Stimulated activated naive B cell treated with anti-CD40 and anti-IgM and Interleukin-4, amounts not matched to agents 10 μg/mL and 1 μg/mL and 100 μg/mL, for 72 hours (primary cell): Measurements from ENCODE around the gene PRKCA.
"Not testable (repeated sequence)": the region's sequence is repeated elsewhere in the genome, so short reads cannot be mapped to it uniquely, and the experiment has no call there.

Source experiments
- ATAC-seq, 2 donors: fragments of 150-1000 bp; cut with Tn5 transposase; replicated peaks; 2 replicates each; pipeline ENCODE4 v1.10.0; 2021; ENCODE audit warnings: moderate library complexity in 1 of 2
- DNase-seq: peaks from one replicate; pipeline ENCODE4 v3.0.0; 2021
- H3K27ac Mint-ChIP-seq: one replicate; pipeline ENCODE4 v1.8.0; 2022; ENCODE audit warnings: mild to moderate bottlenecking, mixed read lengths
- H3K27me3 Mint-ChIP-seq, 2 donors: one replicate each; pipeline ENCODE4 v1.8.0; 2022; ENCODE audit warnings: mixed read lengths in 2 of 2
- H3K36me3 Mint-ChIP-seq, 2 donors: one replicate each; pipeline ENCODE4 v1.8.0; 2022; ENCODE audit warnings: mixed read lengths in 2 of 2, mild to moderate bottlenecking in 1 of 2
- H3K4me1 Mint-ChIP-seq, 2 donors: one replicate each; pipeline ENCODE4 v1.8.0; 2022; ENCODE audit warnings: mixed read lengths in 2 of 2, mild to moderate bottlenecking in 1 of 2
- H3K4me3 Mint-ChIP-seq, 2 donors: one replicate each; pipeline ENCODE4 v1.8.0; 2022; ENCODE audit warnings: mild to moderate bottlenecking in 2 of 2, mixed read lengths in 2 of 2, moderate library complexity in 1 of 2
- H3K9me3 Mint-ChIP-seq, 2 donors: one replicate each; pipeline ENCODE4 v1.8.0; 2022; ENCODE audit warnings: mixed read lengths in 2 of 2, mild to moderate bottlenecking in 1 of 2

The PRKCA gene

GRCh38 chr17:66324381-66325004 lies 22.1 kb downstream of the PRKCA start:
- H3K27ac Mint-ChIP-seq, H3K4me1 Mint-ChIP-seq, H3K4me3 Mint-ChIP-seq, ATAC-seq, H3K9me3 Mint-ChIP-seq, H3K36me3 Mint-ChIP-seq, DNase-seq: not testable (repeated sequence)
- H3K27me3 Mint-ChIP-seq: peaks cover 7 to 19% of the 10 kb centered on the region in 2 donors

DNA sequence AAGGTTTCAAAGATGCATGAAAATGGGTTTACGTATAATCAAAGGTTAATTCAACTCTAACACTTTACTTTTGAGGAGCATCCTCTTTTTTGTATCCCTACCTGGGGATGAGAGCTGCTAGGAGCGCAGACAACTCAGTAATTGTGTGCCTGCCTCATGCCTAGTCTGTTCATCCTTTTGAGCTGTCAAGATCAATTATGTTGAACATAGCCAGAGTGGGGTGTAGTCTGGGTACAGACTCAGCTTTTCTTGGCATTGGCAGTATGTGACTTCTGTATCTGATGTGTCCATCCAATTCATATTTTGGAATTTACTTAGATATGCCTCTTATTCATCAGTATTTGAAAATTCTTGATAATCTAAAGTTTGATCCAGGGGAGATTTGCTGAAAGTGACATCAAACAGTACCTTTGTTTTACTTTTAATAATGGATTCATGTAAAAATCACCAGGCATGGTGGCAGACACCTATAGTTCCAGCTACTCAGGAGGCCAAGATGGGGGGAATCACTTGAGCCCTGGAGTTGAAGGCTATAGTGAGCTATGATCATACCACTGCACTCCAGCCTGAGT lies 24.1 kb downstream of the PRKCA start:
- ATAC-seq: no peak
- peaks cover 8 to 18% of the 10 kb centered on the region in 2 donors for H3K27me3 Mint-ChIP-seq
- H3K4me3 Mint-ChIP-seq: no peak overlapping the region
- no peak for DNase-seq
- peaks cover 0 to 7% of the 10 kb centered on the region in 2 donors for H3K9me3 Mint-ChIP-seq
- H3K4me1 Mint-ChIP-seq: peaks cover 0 to 5% of the 10 kb centered on the region in 2 donors
- peaks cover 0 to 3% of the 10 kb centered on the region in 2 donors for H3K36me3 Mint-ChIP-seq
- H3K27ac Mint-ChIP-seq: no peak overlapping the region

DNA sequence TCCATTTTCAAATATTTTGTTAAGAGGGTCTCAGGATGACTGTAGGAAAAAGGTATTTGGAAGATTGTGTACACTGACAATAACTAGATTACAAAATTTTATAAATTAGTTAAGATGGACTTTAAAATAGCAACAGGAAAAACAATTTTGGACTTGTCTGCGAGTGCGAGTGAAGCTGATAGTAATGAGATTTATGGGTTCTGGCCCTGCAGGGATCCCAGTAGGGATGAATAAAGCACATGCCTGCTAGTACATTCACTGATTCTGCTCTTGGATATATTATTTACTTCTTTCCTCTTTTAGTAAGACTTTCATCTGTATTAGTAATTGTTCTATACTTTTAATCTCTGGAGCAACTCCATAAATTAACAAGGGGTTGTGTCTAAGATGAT lies 28.2 kb downstream of the PRKCA start:
- peaks cover 0 to 5% of the 10 kb centered on the region in 2 donors for H3K4me1 Mint-ChIP-seq
- DNase-seq (no peak), ATAC-seq (no peak)
- peaks cover 8 to 12% of the 10 kb centered on the region in 2 donors for H3K27me3 Mint-ChIP-seq
- no peaks in the 10 kb centered on the region for H3K9me3 Mint-ChIP-seq
- no peak overlapping the region for H3K27ac Mint-ChIP-seq
- no peaks in the 10 kb centered on the region for H3K36me3 Mint-ChIP-seq
- no peak overlapping the region for H3K4me3 Mint-ChIP-seq

DNA sequence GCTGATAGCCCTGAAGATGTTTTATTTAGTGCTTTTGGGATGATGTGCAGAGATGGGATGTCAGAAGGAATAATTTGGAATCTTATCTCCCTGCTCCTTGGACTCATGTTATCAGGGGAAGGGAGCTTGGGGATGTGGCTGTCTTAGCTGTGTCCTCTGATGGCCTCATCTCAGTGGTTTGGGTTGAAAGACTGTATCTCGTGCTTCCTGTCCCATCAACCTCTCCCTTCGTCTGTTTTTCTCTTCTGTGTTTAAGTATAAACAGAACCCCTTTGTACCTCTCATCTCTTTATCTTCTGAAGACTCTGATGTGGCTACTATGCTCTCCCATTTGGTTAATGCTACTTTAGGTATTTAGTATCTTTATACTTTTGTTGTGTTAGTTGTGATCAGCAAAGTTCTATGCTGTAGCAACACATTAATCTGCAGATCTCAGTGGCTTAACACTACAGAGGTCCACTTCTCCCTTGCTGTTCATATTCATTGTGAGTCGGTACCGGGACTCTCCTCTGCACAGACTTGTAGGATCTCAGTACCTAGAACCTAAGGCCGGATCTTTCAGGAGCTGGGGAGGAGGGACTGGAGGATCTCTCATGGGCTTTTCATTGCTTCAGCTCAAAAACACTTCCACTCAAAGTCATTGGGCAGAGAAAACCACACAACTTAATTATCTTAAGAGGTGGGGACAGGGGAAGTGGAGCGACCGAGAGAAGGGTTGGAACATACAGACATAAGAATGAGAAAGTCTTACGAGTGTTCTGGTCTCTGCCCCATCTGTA lies 28.8 kb downstream of the PRKCA start:
- Mint-ChIP-seq H3K9me3 (no peaks in the 10 kb centered on the region), H3K4me1 (peaks cover 0 to 5% of the 10 kb centered on the region in 2 donors), H3K27me3 (peaks cover 6 to 12% of the 10 kb centered on the region in 2 donors), H3K36me3 (no peaks in the 10 kb centered on the region), H3K27ac (no peak overlapping the region), H3K4me3 (no peak overlapping the region)
- DNase-seq (no peak), ATAC-seq (no peak)

DNA sequence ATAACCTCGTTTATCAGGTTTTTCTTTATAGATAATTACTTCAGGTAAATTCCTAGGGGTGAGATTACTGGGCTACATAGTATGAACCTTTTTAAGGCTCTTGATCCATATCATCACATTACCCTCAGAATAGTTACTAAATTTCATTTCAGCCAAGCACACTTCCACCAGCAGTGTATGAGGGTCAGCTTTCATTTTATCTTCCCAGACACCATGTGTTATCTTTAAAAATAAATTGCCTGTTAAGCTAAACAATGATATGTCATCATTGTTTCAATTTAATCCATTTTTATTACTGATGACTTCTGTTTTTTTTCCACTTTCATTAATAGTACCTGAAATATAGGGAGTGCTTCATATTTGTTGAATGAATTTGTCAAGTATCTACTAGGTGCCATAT lies 33.4 kb downstream of the PRKCA start:
- Mint-ChIP-seq H3K27ac (no peak overlapping the region), H3K27me3 (peaks cover 0 to 12% of the 10 kb centered on the region in 2 donors), H3K4me3 (no peak overlapping the region), H3K36me3 (no peaks in the 10 kb centered on the region), H3K4me1 (no peaks in the 10 kb centered on the region), H3K9me3 (no peaks in the 10 kb centered on the region)
- DNase-seq (no peak), ATAC-seq (no peak)

DNA sequence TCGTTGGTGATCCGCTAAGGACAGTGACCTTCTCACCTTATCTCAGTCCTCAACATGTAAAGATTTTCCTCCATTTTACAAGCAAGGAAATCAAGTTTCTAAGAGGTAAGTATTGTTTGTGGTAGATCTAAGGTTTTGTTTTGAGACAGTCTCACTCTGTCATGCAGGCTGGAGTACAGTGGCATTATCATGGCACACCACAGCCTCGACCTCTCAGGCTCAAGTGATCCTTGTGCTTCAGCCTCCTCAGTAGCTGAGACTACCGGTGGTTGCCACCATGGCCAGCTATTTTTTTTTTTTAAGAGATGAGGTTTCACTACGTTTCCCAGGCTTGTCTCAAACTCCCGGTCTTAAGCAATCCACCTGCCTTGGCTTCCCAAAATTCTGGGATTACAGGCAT lies 34.9 kb downstream of the PRKCA start:
- no peak for DNase-seq
- Mint-ChIP-seq H3K27ac (no peak overlapping the region), H3K4me3 (no peak overlapping the region), H3K27me3 (peaks cover 0 to 12% of the 10 kb centered on the region in 2 donors), H3K9me3 (no peaks in the 10 kb centered on the region), H3K4me1 (no peaks in the 10 kb centered on the region), H3K36me3 (no peaks in the 10 kb centered on the region)
- no peak for ATAC-seq

DNA sequence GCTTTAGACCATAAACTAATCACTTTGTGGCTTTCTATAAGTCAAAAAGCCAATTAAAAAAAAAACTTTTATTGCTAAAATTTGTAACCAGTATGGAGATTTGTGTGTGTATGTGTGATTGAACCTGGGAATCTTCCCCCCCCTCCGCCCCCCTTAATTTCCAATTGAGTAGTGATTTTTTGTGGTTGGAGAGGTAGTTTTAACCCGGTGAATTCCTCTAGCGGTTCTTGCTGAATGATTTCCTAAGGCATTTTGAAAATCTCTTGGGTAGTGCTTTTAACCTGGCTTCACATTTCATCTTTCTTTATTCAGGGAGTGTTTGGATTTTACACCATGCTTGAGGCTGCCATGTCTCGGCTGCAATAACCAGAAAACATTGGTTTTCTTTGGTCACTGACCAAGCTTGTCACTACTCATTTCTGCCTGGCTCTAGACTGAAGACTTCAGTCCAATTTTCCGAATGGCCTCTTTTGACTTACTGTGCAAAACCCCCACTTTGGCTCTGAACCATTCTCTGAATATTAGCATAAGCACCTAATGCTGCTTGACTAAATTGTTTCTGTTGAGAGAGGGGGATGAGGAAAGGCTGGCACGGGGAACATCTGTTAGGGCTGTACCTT lies 35.6 kb downstream of the PRKCA start:
- Mint-ChIP-seq H3K4me3 (no peak overlapping the region), H3K27ac (no peak overlapping the region), H3K4me1 (no peaks in the 10 kb centered on the region), H3K27me3 (peaks cover 0 to 12% of the 10 kb centered on the region in 2 donors), H3K36me3 (no peaks in the 10 kb centered on the region), H3K9me3 (no peaks in the 10 kb centered on the region)
- ATAC-seq (no peak), DNase-seq (no peak)

DNA sequence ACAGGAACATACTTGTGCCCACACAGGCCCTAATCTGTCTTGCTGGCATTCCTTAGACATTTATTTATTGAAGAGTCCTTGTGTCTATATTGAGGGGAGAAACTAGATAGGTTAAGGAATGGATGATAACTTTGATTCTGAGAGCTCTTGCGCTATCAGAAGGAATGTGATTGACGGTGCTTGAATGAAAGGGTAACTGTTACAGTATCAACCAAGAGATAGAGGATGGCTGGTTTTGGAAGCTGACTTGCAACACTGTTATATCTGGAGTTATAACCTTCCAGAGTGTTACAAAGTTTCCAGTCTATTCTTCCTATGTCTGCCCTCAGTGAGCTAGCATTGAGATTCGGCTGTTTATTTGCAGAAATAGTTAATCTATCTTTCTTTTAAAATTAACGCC lies 36.5 kb downstream of the PRKCA start:
- no peaks in the 10 kb centered on the region for H3K4me1 Mint-ChIP-seq
- ATAC-seq: no peak
- no peak overlapping the region for H3K27ac Mint-ChIP-seq
- no peaks in the 10 kb centered on the region for H3K9me3 Mint-ChIP-seq
- H3K27me3 Mint-ChIP-seq: peaks cover 5 to 19% of the 10 kb centered on the region in 2 donors
- H3K36me3 Mint-ChIP-seq: no peaks in the 10 kb centered on the region
- DNase-seq: no peak
- no peak overlapping the region for H3K4me3 Mint-ChIP-seq

- DNase-seq (no peak), ATAC-seq (no peak)
- no peak overlapping the region for H3K27ac Mint-ChIP-seq
- no peaks in the 10 kb centered on the region for H3K9me3 Mint-ChIP-seq
- H3K27me3 Mint-ChIP-seq: peaks cover 5 to 19% of the 10 kb centered on the region in 2 donors
- H3K36me3 Mint-ChIP-seq: no peaks in the 10 kb centered on the region
- H3K4me3 Mint-ChIP-seq: no peak overlapping the region
- no peaks in the 10 kb centered on the region for H3K4me1 Mint-ChIP-seq
These were observed 37.1 kb downstream of the PRKCA start for GRCh38 chr17:66339561-66339960.

GRCh38 chr17:66340720-66341119 lies 38.3 kb downstream of the PRKCA start:
- H3K4me3 Mint-ChIP-seq: no peak overlapping the region

DNA sequence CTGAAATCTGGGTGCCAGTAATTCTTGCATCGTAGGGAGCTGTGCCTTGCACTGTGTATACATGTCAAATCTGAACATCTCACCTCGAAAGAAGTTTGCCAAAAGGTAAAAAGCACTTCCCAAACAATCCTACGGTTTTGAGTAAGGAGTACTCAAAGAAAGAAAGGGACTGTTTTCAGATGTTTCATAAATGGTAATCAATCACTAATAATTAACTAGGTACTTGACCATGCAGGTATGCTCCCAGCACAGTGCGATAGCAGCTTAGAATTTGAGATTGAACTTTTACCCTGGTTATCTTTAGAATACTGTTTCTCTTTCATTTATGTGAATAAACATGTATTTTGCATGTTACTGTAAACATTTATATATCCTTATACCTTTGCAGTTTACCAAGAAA lies 39.0 kb downstream of the PRKCA start:
- Mint-ChIP-seq H3K36me3 (no peaks in the 10 kb centered on the region), H3K9me3 (no peaks in the 10 kb centered on the region), H3K4me1 (no peaks in the 10 kb centered on the region), H3K27ac (no peak overlapping the region), H3K27me3 (peaks cover 5 to 13% of the 10 kb centered on the region in 2 donors), H3K4me3 (no peak overlapping the region)
- ATAC-seq (no peak), DNase-seq (no peak)

More at GRCh38 chr17:66340720-66341119, 38.3 kb downstream of the PRKCA start:
- H3K4me1 Mint-ChIP-seq: no peaks in the 10 kb centered on the region
- DNase-seq (no peak), ATAC-seq (no peak)
- no peaks in the 10 kb centered on the region for H3K36me3 Mint-ChIP-seq
- peaks cover 5 to 13% of the 10 kb centered on the region in 2 donors for H3K27me3 Mint-ChIP-seq
- no peaks in the 10 kb centered on the region for H3K9me3 Mint-ChIP-seq
- H3K27ac Mint-ChIP-seq: no peak overlapping the region

DNA sequence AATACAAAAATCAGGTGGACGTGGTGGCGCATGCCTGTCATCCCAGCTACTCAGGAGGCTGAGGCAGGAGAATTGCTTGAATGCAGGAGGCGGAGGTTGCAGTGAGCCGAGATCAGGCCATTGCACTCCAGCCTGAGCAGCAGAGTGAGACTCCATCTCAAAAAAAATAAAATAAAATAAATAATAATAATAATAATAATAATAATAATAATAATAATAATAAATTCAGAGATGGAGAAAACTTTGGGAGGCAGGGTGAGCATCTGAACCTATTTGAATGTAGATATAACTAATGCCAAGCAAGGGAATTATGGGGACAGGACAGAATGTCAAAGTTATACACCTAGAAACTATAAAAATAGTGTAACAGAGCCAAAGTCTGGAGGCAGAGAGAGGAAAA lies 39.9 kb downstream of the PRKCA start:
- DNase-seq, H3K36me3 Mint-ChIP-seq, H3K9me3 Mint-ChIP-seq, H3K27ac Mint-ChIP-seq, ATAC-seq, H3K4me1 Mint-ChIP-seq, H3K4me3 Mint-ChIP-seq, H3K27me3 Mint-ChIP-seq: not testable (repeated sequence)

DNA sequence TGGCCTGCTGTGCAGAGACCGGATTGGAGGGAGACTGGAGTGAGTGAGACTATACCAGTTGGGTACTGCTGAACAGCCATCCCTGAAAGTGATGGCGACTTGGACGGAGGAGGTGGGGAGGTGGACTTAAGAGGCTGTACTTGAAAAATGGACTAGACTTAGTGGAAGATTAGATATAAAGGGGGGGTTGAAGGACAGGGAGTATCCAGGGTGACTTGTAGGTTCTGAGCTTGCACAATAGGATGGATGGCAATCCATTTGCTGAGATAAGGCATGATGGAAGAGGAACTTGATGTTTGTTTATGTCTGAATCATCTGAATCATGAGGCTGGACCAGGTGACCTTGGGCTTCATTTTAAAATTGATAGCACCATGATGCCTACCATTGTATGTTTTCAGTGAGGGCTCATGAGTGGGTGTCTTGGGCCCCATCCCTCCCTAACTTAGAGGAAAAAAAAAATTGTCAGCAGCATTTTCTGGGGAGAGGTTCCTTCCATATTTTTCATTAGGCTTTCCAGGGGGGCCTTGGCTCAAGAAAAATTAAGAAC lies 41.2 kb downstream of the PRKCA start:
- H3K4me1 Mint-ChIP-seq: peaks cover 0 to 1% of the 10 kb centered on the region in 2 donors

GRCh38 chr17:66344473-66344872 lies 42.1 kb downstream of the PRKCA start:
- H3K4me3 Mint-ChIP-seq: no peak overlapping the region
- ATAC-seq (no peak), DNase-seq (no peak)
- H3K27me3 Mint-ChIP-seq: peaks cover 5 to 7% of the 10 kb centered on the region in 2 donors
- no peak overlapping the region for H3K27ac Mint-ChIP-seq
- no peaks in the 10 kb centered on the region for H3K9me3 Mint-ChIP-seq
- H3K4me1 Mint-ChIP-seq: peaks cover 0 to 2% of the 10 kb centered on the region in 2 donors
- H3K36me3 Mint-ChIP-seq: no peaks in the 10 kb centered on the region

More for the DNA sequence above, 41.2 kb downstream of the PRKCA start:
- Mint-ChIP-seq H3K36me3 (no peaks in the 10 kb centered on the region), H3K9me3 (no peaks in the 10 kb centered on the region), H3K27me3 (peaks cover 5 to 7% of the 10 kb centered on the region in 2 donors), H3K27ac (no peak overlapping the region), H3K4me3 (no peak overlapping the region)
- ATAC-seq (no peak), DNase-seq (no peak)
